ENCODE data around the gene UNC93A. TPM values are rescaled to one million over a fixed set of nuclear protein-coding genes. Genes with fewer than 3 reads are reported as not detected.
"Not testable (repeated sequence)": the region's sequence is repeated elsewhere in the genome, so short reads cannot be mapped to it uniquely, and the experiment has no call there.

Gene UNC93A
- total RNA-seq (not detected), polyA plus RNA-seq (not detected)
- long read RNA-seq, donor 1, result 0 reads
- long read RNA-seq, donor 2, result 0 reads

DNA sequence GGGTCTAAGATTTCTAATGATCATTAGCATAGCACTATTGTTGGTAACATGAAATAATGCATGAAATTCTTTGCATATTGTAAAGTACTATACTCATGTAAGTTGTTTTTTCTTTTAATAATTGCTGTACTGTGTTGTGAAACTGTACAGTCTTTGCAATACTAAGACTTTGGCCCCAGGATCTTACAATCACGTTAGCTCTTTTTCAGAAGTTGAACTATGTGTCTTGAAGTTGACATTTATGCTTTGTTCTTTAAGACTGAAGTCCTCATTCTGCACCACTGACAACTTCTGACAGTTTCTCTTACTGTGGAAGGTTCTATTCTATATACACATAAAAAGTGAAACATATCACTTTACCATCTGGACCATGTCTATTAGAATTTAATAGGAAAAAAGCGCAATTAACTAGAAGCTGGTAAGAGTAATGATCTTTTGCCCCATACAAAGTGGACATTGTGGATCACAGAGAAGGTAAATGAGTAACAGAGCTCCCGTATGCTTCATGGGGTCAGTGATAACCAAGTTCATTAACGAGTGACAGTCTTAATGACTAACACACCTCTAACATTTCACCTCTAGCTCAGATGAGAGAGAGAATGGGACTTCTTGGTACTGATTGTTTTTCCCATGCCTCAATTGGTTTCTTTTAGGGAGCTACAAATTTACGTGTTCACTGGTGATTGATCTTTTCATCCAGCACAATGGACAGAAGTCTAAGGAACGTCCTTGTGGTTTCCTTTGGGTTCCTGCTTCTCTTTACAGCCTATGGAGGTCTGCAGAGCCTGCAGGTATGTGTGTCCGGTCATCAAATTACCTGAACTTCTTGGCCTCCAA, at the start of gene UNC93A:
TSS of gene UNC93A (plus strand) at position 530 of the 837 bp plus-strand sequence. CDS start at position 705, 175 bp downstream.
- TF ChIP-seq, protein P1, sequence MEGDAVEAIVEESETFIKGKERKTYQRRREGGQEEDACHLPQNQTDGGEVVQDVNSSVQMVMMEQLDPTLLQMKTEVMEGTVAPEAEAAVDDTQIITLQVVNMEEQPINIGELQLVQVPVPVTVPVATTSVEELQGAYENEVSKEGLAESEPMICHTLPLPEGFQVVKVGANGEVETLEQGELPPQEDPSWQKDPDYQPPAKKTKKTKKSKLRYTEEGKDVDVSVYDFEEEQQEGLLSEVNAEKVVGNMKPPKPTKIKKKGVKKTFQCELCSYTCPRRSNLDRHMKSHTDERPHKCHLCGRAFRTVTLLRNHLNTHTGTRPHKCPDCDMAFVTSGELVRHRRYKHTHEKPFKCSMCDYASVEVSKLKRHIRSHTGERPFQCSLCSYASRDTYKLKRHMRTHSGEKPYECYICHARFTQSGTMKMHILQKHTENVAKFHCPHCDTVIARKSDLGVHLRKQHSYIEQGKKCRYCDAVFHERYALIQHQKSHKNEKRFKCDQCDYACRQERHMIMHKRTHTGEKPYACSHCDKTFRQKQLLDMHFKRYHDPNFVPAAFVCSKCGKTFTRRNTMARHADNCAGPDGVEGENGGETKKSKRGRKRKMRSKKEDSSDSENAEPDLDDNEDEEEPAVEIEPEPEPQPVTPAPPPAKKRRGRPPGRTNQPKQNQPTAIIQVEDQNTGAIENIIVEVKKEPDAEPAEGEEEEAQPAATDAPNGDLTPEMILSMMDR (IDR thresholded peaks at IDR 0.05), result no peak
- ATAC-seq (no peak), DNase-seq (no peak)
- intact Hi-C loops (cut with DNase I), result loop anchor here (5.0 to 10.0 kb wide), 2 partner anchors 74 to 516 kb away; no protein-coding TSS in a partner anchor
- Histone ChIP-seq H3K4me1 (no peaks in the 10 kb centered on the region), H3K4me3 (no peak within 1 kb of the TSS), H3K9me3 (no peaks in the 10 kb centered on the region), H3K27ac (no peak within 1 kb of the TSS), H3K27me3 (ENCODE audit: insufficient read depth in 3 of 3, low read length in 2 of 3) (peaks cover 0 to 8% (median 0%) of the 10 kb centered on the region in 3 donors), H3K36me3 (ENCODE audit: insufficient read depth in 1 of 2, low read depth in 1 of 2) (no peaks in the 10 kb centered on the region)
- 72 to 81% (median 79%) methylated on average over 7 of the region's 7 CpGs for WGBS, 3 donors

DNA sequence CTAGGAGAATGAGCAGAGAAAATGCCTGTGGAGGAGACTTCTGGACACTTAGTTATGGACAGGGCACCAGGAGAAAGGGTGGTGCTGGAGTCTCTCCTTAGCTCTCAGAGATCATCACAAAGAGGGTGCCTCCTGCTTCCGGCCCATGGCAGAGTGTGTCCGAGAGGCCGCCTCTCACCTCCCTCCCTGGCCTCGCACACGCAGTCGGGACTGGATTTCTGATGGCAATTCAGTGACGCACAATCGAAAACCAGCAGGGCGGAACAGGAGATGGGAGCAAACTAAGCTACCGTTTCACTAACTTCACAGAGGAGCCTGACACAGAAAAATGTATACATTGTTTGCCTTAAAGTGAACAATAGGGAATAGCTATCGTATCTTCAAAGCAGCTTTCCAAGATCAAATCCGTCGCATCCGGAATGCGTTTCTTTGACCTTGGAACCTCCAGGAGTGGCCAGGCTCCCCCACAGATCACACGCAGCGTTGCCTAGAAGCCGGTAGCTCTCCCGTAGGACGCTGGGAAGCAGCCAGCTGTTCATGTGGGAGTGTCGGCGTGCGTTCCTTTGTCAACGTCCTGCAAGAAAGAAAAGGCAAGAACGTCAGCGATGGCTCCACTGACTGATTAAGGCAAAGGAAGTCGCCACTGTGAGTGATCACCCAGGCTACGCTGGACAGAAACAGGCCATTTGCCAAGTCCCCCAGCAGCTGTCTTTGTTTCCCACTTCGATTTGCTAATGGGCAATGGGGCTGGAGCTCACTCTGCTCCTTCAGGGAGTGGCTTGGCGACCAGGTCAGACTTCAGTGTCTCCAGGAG, 49.6 kb upstream of the UNC93A start:
- H3K9me3 ChIP-seq; H3K4me3 ChIP-seq; ATAC-seq; DNase-seq; H3K4me1 ChIP-seq; H3K36me3 ChIP-seq (ENCODE audit: insufficient read depth in 1 of 2, low read depth in 1 of 2); H3K27ac ChIP-seq; intact Hi-C loops (cut with DNase I); H3K27me3 ChIP-seq (ENCODE audit: insufficient read depth in 3 of 3, low read length in 2 of 3): not testable (repeated sequence)
- WGBS, 3 donors, result 29 to 34% (median 33%) methylated on average over 19 to 29 of the region's 30 CpGs

DNA sequence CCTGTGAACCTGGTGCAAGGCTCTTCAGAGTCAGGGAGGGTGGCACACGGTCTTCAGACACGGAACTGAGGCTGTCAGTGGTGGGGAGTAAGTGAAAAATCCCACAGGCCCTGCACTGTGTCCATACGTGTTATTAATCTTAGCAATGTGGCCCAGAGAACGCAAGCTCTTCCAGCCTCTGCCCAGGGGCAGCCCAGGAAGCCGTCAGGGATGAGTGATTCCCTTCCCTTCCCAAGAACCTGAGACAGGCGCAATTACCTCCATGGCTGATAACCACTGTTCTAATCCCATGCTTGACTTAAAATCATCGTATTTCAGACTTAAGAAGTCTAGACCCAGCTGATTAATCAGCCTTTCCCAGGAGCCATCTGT, 49.0 kb upstream of the UNC93A start:
- intact Hi-C loops (cut with DNase I); DNase-seq; H3K4me1 ChIP-seq; H3K36me3 ChIP-seq (ENCODE audit: insufficient read depth in 1 of 2, low read depth in 1 of 2); H3K9me3 ChIP-seq; H3K4me3 ChIP-seq; H3K27me3 ChIP-seq (ENCODE audit: insufficient read depth in 3 of 3, low read length in 2 of 3); ATAC-seq; H3K27ac ChIP-seq: not testable (repeated sequence)
- 59 to 77% (median 64%) methylated on average over 2 of the region's 7 CpGs for WGBS, 3 donors

DNA sequence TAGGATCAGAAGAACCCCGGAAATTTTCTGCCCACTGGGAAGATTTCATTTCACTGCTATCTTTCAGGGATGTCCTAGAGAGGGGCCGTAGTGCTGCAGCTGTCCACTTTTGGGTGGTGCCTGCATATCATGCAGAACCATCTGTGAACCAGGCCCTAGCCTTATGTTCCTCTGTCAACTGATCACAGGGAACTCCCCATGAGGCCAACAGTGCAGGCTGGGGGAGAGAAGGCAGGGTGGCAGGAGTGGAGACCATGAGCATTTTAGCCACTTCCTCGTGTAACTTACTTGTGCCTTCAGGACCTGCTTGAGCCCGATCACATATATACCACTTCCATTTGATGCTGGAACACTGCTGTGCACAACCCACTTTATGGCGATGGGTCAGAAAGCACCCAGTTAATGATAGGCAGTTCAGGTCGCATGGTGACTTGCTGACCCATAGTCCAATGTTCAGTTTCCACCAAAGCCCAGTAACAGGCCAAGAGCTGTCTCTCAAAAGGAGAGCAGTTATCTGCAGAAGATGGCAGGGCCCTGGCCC, 48.5 kb upstream of the UNC93A start:
- WGBS, 3 donors, result 69 to 75% (median 73%) methylated on average over 6 of the region's 6 CpGs
- DNase-seq; intact Hi-C loops (cut with DNase I); H3K27me3 ChIP-seq (ENCODE audit: insufficient read depth in 3 of 3, low read length in 2 of 3); H3K4me3 ChIP-seq; ATAC-seq; H3K27ac ChIP-seq; H3K9me3 ChIP-seq; H3K4me1 ChIP-seq; H3K36me3 ChIP-seq (ENCODE audit: insufficient read depth in 1 of 2, low read depth in 1 of 2): not testable (repeated sequence)

DNA sequence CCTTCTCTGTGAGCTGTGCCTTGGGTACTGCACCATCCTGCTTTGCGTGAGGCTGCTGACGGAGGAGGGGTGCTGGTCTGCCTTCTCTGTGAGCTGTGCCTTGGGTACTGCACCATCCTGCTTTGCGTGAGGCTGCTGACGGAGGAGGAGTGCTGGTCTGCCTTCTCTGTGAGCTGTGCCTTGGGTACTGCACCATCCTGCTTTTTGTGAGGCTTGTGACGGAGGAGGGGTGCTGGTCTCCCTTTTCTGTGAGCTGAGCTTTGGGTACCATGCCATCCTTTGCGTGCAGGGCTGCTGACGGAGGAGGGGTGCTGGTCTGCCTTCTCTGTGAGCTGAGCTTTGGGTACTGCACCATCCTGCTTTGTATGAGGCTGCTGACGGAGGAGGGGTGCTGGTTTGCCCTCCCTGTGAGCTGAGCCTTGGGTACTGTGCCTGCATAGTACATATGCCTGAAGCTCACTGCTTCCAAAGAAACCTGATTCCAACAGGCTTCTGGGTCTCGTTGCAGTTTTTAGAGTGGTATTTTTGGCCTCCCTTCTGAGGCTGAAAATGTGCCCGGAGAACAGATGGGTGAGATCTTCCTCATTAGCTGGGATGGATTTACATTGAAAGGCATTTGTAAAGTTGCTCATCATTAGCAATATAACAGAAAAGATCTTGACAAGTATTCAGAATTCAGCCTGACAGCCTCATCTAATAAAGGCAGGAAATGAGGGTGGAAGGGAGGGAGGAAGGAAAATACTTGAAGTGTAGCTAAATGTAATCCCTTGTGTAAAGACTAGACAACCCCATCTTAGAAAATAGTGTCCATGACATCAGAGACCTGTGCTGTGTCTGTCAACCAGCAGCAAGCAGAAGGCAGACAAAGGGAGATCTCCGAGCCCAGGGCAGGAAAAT, 46.8 kb upstream of the UNC93A start:
- TF ChIP-seq, protein P1 (IDR thresholded peaks at IDR 0.05), result no peak
- Histone ChIP-seq H3K4me3 (no peak overlapping the region), H3K4me1 (no peaks in the 10 kb centered on the region), H3K9me3 (no peaks in the 10 kb centered on the region), H3K27me3 (ENCODE audit: insufficient read depth in 3 of 3, low read length in 2 of 3) (peaks cover 0 to 16% (median 0%) of the 10 kb centered on the region in 3 donors), H3K36me3 (ENCODE audit: insufficient read depth in 1 of 2, low read depth in 1 of 2) (no peaks in the 10 kb centered on the region), H3K27ac (no peak overlapping the region)
- ATAC-seq (no peak), DNase-seq (no peak)
- intact Hi-C loops (cut with DNase I), result no loop called here
- 48 to 51% (median 50%) methylated on average over 9 to 11 of the region's 11 CpGs for WGBS, 3 donors
